Measurements from ENCODE around the gene SRL.

GRCh38 chr16:4179763-4180260 is 62.1 kb downstream of the SRL start:
- TF ChIP-seq CTCF (conservative IDR thresholded peaks at IDR 0.05; ENCODE audit: low read depth, low read length) (no peak), MXI1 (IDR thresholded peaks at IDR 0.05; ENCODE audit: borderline replicate concordance, low read depth, low read length) (no peak), USF2 (IDR thresholded peaks at IDR 0.05; ENCODE audit: low read depth, low read length) (no peak), RCOR1 (IDR thresholded peaks at IDR 0.05; ENCODE audit: insufficient replicate concordance, low read length) (no peak), MAZ (IDR thresholded peaks at IDR 0.05; ENCODE audit: borderline replicate concordance, low read depth, low read length) (no peak), POLR2A (IDR thresholded peaks at IDR 0.05; ENCODE audit: low read depth, low read length) (no peak), BHLHE40 (IDR thresholded peaks at IDR 0.05; ENCODE audit: low read depth, low read length) (no peak), SMC3 (IDR thresholded peaks at IDR 0.05; ENCODE audit: low read depth, low read length) (no peak), MAFK (IDR thresholded peaks at IDR 0.05; ENCODE audit: low read depth, low read length) (no peak), RAD21 (IDR thresholded peaks at IDR 0.05; ENCODE audit: low read length) (no peak)
